ENCODE data around the gene HLA-A.

GRCh38 chr6:29927841-29928388 lies 14.4 kb upstream of the HLA-A start:
- no peak for TF ChIP-seq YY1 (IDR thresholded peaks at IDR 0.05; ENCODE audit: insufficient read depth, insufficient read length)
- no peak for TF ChIP-seq ZNF274 (IDR thresholded peaks at IDR 0.05; ENCODE audit: low read depth, low read length)
- no peak for TF ChIP-seq SUZ12 (IDR thresholded peaks at IDR 0.05; ENCODE audit: extremely low read depth, insufficient read depth, insufficient read length)

All from NT2/D1 (cell line).